ENCODE data around the gene SRSF4. TPM values are rescaled to one million over a fixed set of nuclear protein-coding genes. Genes with fewer than 3 reads are reported as not detected.

The SRSF4 gene
- total and polyA plus RNA-seq, 9 of the 15 experiments (the other 6 are each of a cell fraction or from before 2014, with no cell fraction given): 15.9 to 132 (median 82.0) TPM

DNA sequence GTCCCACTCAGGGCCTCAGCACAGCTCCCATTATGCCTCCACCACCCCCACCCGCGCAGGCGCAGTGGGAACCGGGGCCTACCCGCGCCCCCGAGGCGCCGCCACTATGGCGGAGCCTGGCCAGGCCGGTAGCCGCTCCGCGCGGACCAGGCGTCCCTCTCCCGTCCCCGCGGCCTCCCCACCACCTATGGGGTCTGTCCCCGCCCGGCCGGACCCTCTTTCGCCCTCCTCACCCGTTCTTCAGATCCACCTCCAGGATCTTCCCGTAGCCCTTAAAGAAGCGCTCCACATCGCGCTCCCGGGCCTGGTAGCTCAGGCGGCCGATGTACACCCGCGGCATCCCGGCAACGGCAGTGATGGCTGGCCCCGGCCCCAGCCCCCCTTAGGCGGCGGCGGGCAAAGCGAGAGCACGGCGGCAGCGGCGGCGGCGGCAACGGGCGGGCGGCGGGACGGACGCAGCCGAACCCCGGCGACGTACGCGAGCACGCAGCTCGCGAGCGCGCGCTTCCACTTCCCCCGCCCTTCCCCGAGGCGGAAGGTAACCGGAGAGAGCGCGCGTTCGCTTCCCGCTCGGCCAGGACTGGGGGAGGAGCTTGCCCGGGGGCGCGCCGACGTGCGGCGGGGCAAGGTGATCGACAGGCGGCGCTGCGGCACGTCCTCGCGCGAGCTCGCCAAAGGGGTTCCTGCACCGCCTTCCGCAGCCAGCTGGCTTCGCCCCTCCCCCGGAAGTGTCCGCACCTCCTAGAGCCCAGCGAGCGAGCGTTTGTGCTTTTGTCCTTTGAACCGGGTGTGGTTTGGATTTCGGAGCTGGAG is at the start of gene SRSF4 (continued):
- peak; percentile 19; the same call in 1 of the 2 replicates for TF ChIP-seq TOE1 (IDR thresholded peaks at IDR 0.05; ENCODE audit: borderline replicate concordance)
- TF ChIP-seq TOE1 (CRISPR knock-in tag; IDR thresholded peaks at IDR 0.05; ENCODE audit: borderline replicate concordance, low read depth): peak; percentile 57; the same call in 1 of the 2 replicates
- TF ChIP-seq OTX1 (CRISPR knock-in tag; IDR thresholded peaks at IDR 0.05): peak; percentile 88
- TF ChIP-seq DMBX1 (CRISPR knock-in tag; IDR thresholded peaks at IDR 0.05; ENCODE audit: borderline replicate concordance): peak; percentile 64; the same call in 1 of the 2 replicates
- no peak; the same call in 1 of the 2 replicates for TF ChIP-seq MEF2D (tag; conservative IDR thresholded peaks at IDR 0.05; ENCODE audit: low read depth)
- TF ChIP-seq PTRF (tag; IDR thresholded peaks at IDR 0.05): no peak
- no peak for TF ChIP-seq CREBBP (IDR thresholded peaks at IDR 0.05; ENCODE audit: low read depth, low read length)
- no peak; the same call in 1 of the 2 replicates for TF ChIP-seq BMI1 (IDR thresholded peaks at IDR 0.05; ENCODE audit: low read length)
- no peak for TF ChIP-seq FOXJ3 (CRISPR knock-in tag; IDR thresholded peaks at IDR 0.05)
- TF ChIP-seq JUNB (CRISPR knock-in tag; conservative IDR thresholded peaks at IDR 0.05): no peak
- TF ChIP-seq POLR2H (tag; IDR thresholded peaks at IDR 0.05; ENCODE audit: low read depth): peak; percentile 86; the same call in 1 of the 2 replicates
- no peak for TF ChIP-seq RBM39 (optimal IDR thresholded peaks at IDR 0.05; ENCODE audit: low read depth, low read length)
- no peak for TF ChIP-seq ZNF561 (CRISPR knock-in tag; conservative IDR thresholded peaks at IDR 0.05)
- no peak for TF ChIP-seq RFX7 (CRISPR knock-in tag; IDR thresholded peaks at IDR 0.05)
- TF ChIP-seq, protein P1, sequence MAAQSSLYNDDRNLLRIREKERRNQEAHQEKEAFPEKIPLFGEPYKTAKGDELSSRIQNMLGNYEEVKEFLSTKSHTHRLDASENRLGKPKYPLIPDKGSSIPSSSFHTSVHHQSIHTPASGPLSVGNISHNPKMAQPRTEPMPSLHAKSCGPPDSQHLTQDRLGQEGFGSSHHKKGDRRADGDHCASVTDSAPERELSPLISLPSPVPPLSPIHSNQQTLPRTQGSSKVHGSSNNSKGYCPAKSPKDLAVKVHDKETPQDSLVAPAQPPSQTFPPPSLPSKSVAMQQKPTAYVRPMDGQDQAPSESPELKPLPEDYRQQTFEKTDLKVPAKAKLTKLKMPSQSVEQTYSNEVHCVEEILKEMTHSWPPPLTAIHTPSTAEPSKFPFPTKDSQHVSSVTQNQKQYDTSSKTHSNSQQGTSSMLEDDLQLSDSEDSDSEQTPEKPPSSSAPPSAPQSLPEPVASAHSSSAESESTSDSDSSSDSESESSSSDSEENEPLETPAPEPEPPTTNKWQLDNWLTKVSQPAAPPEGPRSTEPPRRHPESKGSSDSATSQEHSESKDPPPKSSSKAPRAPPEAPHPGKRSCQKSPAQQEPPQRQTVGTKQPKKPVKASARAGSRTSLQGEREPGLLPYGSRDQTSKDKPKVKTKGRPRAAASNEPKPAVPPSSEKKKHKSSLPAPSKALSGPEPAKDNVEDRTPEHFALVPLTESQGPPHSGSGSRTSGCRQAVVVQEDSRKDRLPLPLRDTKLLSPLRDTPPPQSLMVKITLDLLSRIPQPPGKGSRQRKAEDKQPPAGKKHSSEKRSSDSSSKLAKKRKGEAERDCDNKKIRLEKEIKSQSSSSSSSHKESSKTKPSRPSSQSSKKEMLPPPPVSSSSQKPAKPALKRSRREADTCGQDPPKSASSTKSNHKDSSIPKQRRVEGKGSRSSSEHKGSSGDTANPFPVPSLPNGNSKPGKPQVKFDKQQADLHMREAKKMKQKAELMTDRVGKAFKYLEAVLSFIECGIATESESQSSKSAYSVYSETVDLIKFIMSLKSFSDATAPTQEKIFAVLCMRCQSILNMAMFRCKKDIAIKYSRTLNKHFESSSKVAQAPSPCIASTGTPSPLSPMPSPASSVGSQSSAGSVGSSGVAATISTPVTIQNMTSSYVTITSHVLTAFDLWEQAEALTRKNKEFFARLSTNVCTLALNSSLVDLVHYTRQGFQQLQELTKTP (IDR thresholded peaks at IDR 0.05; ENCODE audit: low read depth in 1 of 2, partially characterized antibody in 2 of 2): no peak
- no peak; the same call in 1 of the 2 replicates for TF ChIP-seq MAFK (IDR thresholded peaks at IDR 0.05; ENCODE audit: low read length)
- no peak for TF ChIP-seq NCOA4 (IDR thresholded peaks at IDR 0.05; ENCODE audit: partially characterized antibody)

Data from K562 (cell line).